Middle frontal gyrus (tissue), 1 donor: Measurements from ENCODE around the gene CELF5.
"Not testable (repeated sequence)": the region's sequence is repeated elsewhere in the genome, so short reads cannot be mapped to it uniquely, and the experiment has no call there.

ENCODE experiments used
- DNase-seq: peaks from one replicate; pipeline ENCODE4 v3.0.0-alpha.2; 2015; ENCODE audit warnings: low spot score; ENCODE audit errors: extremely low spot score

The CELF5 gene

GRCh38 chr19:3190470-3190770 is 34.0 kb upstream of the CELF5 start:
- no peak for DNase-seq

- no peak for DNase-seq
These were observed 33.3 kb upstream of the CELF5 start for GRCh38 chr19:3190921-3191805.

- DNase-seq = not testable (repeated sequence)
These were observed 32.7 kb upstream of the CELF5 start for GRCh38 chr19:3191806-3192104.

- no peak for DNase-seq
These were observed 32.2 kb upstream of the CELF5 start for GRCh38 chr19:3192228-3192635.

GRCh38 chr19:3192684-3193083 is 31.8 kb upstream of the CELF5 start:
- DNase-seq = no peak

GRCh38 chr19:3193256-3194105 is 31.0 kb upstream of the CELF5 start:
- no peak for DNase-seq

GRCh38 chr19:3194106-3195087 is 30.1 kb upstream of the CELF5 start:
- no peak for DNase-seq

- DNase-seq = no peak
These were observed 28.2 kb upstream of the CELF5 start for GRCh38 chr19:3196064-3196932.

GRCh38 chr19:3196933-3197205 is 27.6 kb upstream of the CELF5 start:
- no peak for DNase-seq

- no peak for DNase-seq
These were observed 25.4 kb upstream of the CELF5 start for GRCh38 chr19:3198901-3199700.

GRCh38 chr19:3201072-3201700 is 23.3 kb upstream of the CELF5 start:
- DNase-seq = no peak

GRCh38 chr19:3201911-3202310 is 22.6 kb upstream of the CELF5 start:
- no peak for DNase-seq

GRCh38 chr19:3202346-3202745 is 22.1 kb upstream of the CELF5 start:
- DNase-seq = no peak

GRCh38 chr19:3202895-3203294 is 21.6 kb upstream of the CELF5 start:
- DNase-seq = not testable (repeated sequence)

GRCh38 chr19:3203805-3204645 is 20.4 kb upstream of the CELF5 start:
- no peak for DNase-seq

- no peak for DNase-seq
These were observed 19.7 kb upstream of the CELF5 start for GRCh38 chr19:3204646-3205275.

- DNase-seq = no peak
These were observed 18.1 kb upstream of the CELF5 start for GRCh38 chr19:3206216-3206953.
